ENCODE results near the gene PAX2. TPM values are rescaled to one million over a fixed set of nuclear protein-coding genes. Genes with fewer than 3 reads are reported as not detected.

Gene PAX2
- polyA plus RNA-seq, 2 of the 4 experiments (the other 2 are of a cell fraction): 0.06 to 0.21 TPM

- Histone ChIP-seq H3K4me1 (no peaks in the 10 kb centered on the region), H3K9me3 (no peaks in the 10 kb centered on the region), H3K4me3 (no peak overlapping the region), H3K4me2 (no peak overlapping the region), H3K27ac (no peak overlapping the region)
- CTCF ChIA-PET: interaction anchor here (0.9 kb wide), 2 partner anchors 27 to 86 kb away, joined by 3 to 5 read pairs; no protein-coding TSS in a partner anchor
- no peak for ATAC-seq
- 70% methylated on average over 8 of the region's 8 CpGs for WGBS (ENCODE audit: missing lambda C conversion rate)
- POLR2A ChIA-PET: no interaction called here
- DNase-seq (ENCODE audit: low read depth in 1 of 2, low spot score in 1 of 2): no peak
- TF ChIP-seq JUNB (IDR thresholded peaks at IDR 0.05) (no peak), JUN (IDR thresholded peaks at IDR 0.05) (no peak), POLR2A (IDR thresholded peaks at IDR 0.05; ENCODE audit: low read length) (no peak)
- no peak for FAIRE-seq
These were observed 47.2 kb downstream of the PAX2 start for GRCh38 chr10:100792574-100792973.

- WGBS (ENCODE audit: missing lambda C conversion rate): 42% methylated on average over 7 of the region's 7 CpGs
- Histone ChIP-seq H3K4me3 (no peak overlapping the region), H3K27ac (no peak overlapping the region), H3K4me2 (no peak overlapping the region), H3K9me3 (no peaks in the 10 kb centered on the region), H3K4me1 (no peaks in the 10 kb centered on the region)
- ATAC-seq (no peak), DNase-seq (ENCODE audit: low read depth in 1 of 2, low spot score in 1 of 2) (no peak), FAIRE-seq (no peak)
- ChIA-PET POLR2A (no interaction called here), CTCF (interaction anchor here (0.9 kb wide), 2 partner anchors 27 to 85 kb away, joined by 3 to 5 read pairs; no protein-coding TSS in a partner anchor)
- TF ChIP-seq USF2 (IDR thresholded peaks at IDR 0.05): no peak
- TF ChIP-seq ESRRA (IDR thresholded peaks at IDR 0.05; ENCODE audit: borderline replicate concordance, low read length): no peak
- no peak for TF ChIP-seq E2F6 (IDR thresholded peaks at IDR 0.05; ENCODE audit: borderline replicate concordance, low read depth)
- no peak for TF ChIP-seq BCL3 (IDR thresholded peaks at IDR 0.05)
- no peak for TF ChIP-seq RAD21 (conservative IDR thresholded peaks at IDR 0.05 in 1 of 2, IDR thresholded peaks at IDR 0.05 in 1 of 2)
- TF ChIP-seq ZFP36 (IDR thresholded peaks at IDR 0.05; ENCODE audit: borderline replicate concordance, partially characterized antibody): no peak
- TF ChIP-seq ZNF302 (CRISPR knock-in tag; IDR thresholded peaks at IDR 0.05): no peak
- no peak for TF ChIP-seq EP300 (IDR thresholded peaks at IDR 0.05)
- no peak for TF ChIP-seq EHF (CRISPR knock-in tag; IDR thresholded peaks at IDR 0.05)
- no peak for TF ChIP-seq HOXB13 (CRISPR knock-in tag; IDR thresholded peaks at IDR 0.05; ENCODE audit: low read depth)
- TF ChIP-seq ATOH8 (CRISPR knock-in tag; IDR thresholded peaks at IDR 0.05; ENCODE audit: low read depth): no peak
- no peak for TF ChIP-seq CBX2 (IDR thresholded peaks at IDR 0.05; ENCODE audit: borderline replicate concordance, low read depth)
- TF ChIP-seq RNF2 (IDR thresholded peaks at IDR 0.05; ENCODE audit: borderline replicate concordance, low read depth): no peak
- TF ChIP-seq POLR2A (IDR thresholded peaks at IDR 0.05; ENCODE audit: low read length): no peak
These were observed 47.7 kb downstream of the PAX2 start for GRCh38 chr10:100793055-100793454.

GRCh38 chr10:100799881-100800280 is 54.5 kb downstream of the PAX2 start:
- POLR2A ChIA-PET: no interaction called here
- ATAC-seq: no peak
- FAIRE-seq: no peak

More at GRCh38 chr10:100799881-100800280, 54.5 kb downstream of the PAX2 start:
- no peak overlapping the region for H3K27ac ChIP-seq
- no peak overlapping the region for H3K4me2 ChIP-seq
- CTCF ChIA-PET: interaction anchor here (0.6 to 2.1 kb wide), 5 partner anchors 12 to 79 kb away, joined by 3 to 8 read pairs (median 4); no protein-coding TSS in a partner anchor
- DNase-seq (ENCODE audit: low read depth in 1 of 2, low spot score in 1 of 2): no peak
- TF ChIP-seq E2F6 (IDR thresholded peaks at IDR 0.05; ENCODE audit: borderline replicate concordance, low read depth): no peak
- no peak for TF ChIP-seq RNF2 (IDR thresholded peaks at IDR 0.05; ENCODE audit: borderline replicate concordance, low read depth)
- no peak for TF ChIP-seq REST (IDR thresholded peaks at IDR 0.05)
- no peak for TF ChIP-seq EHF (CRISPR knock-in tag; IDR thresholded peaks at IDR 0.05)
- no peaks in the 10 kb centered on the region for H3K4me1 ChIP-seq
- no peak overlapping the region for H3K4me3 ChIP-seq
- WGBS (ENCODE audit: missing lambda C conversion rate): 61% methylated on average over 7 of the region's 7 CpGs
- no peaks in the 10 kb centered on the region for H3K9me3 ChIP-seq

Data from A549 (cell line).